ENCODE results near the gene PTPDC1.

DNA sequence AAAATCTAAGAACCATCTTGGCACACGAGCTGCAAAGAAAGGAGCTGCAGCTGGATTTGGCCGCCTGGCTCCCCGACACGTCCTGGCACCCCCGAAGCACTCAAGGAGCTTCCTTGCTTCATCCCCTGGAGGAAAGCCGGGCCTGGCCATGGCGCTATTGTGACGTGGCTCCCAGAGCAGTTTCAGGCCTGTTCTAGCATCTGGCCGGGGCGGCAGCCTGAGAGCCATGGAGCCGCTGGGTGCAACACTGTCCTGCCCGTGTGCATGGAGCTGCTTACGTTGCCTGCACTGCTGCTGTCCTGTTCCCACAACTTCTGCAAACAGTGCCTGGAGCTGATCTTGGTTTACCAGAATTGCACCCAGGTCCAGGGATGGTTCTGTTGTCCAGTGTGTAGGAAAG, 63.5 kb downstream of the PTPDC1 start:
- TF ChIP-seq SP1 (IDR thresholded peaks at IDR 0.05) (no peak), BHLHE40 (IDR thresholded peaks at IDR 0.05; ENCODE audit: borderline replicate concordance) (no peak), TARDBP (IDR thresholded peaks at IDR 0.05) (no peak), LEF1 (IDR thresholded peaks at IDR 0.05; ENCODE audit: borderline replicate concordance) (no peak), NFRKB (IDR thresholded peaks at IDR 0.05) (no peak), ELF4 (IDR thresholded peaks at IDR 0.05) (no peak), FOXM1 (IDR thresholded peaks at IDR 0.05; ENCODE audit: borderline replicate concordance) (no peak), FOXA1 (IDR thresholded peaks at IDR 0.05) (no peak), ZNF384 (IDR thresholded peaks at IDR 0.05) (no peak), HDGF (IDR thresholded peaks at IDR 0.05; ENCODE audit: borderline replicate concordance) (no peak), FOXK2 (IDR thresholded peaks at IDR 0.05) (no peak), ARNT (IDR thresholded peaks at IDR 0.05) (no peak)
- TF ChIP-seq, protein P1, sequence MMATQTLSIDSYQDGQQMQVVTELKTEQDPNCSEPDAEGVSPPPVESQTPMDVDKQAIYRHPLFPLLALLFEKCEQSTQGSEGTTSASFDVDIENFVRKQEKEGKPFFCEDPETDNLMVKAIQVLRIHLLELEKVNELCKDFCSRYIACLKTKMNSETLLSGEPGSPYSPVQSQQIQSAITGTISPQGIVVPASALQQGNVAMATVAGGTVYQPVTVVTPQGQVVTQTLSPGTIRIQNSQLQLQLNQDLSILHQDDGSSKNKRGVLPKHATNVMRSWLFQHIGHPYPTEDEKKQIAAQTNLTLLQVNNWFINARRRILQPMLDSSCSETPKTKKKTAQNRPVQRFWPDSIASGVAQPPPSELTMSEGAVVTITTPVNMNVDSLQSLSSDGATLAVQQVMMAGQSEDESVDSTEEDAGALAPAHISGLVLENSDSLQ (IDR thresholded peaks at IDR 0.05) = no peak

All from HEK293T (cell line).